GF-D8 (cell line): ENCODE measurements around the gene GTF3C1.

Experiments used
- DNase-seq: peaks from one replicate; lab custom pipeline; 2025; lab: John Stamatoyannopoulos, UW

Gene GTF3C1

GRCh38 chr16:27520982-27521673, 28.6 kb downstream of the GTF3C1 start:
- no peak for DNase-seq

GRCh38 chr16:27518226-27518625, 31.5 kb downstream of the GTF3C1 start:
- no peak for DNase-seq

DNA sequence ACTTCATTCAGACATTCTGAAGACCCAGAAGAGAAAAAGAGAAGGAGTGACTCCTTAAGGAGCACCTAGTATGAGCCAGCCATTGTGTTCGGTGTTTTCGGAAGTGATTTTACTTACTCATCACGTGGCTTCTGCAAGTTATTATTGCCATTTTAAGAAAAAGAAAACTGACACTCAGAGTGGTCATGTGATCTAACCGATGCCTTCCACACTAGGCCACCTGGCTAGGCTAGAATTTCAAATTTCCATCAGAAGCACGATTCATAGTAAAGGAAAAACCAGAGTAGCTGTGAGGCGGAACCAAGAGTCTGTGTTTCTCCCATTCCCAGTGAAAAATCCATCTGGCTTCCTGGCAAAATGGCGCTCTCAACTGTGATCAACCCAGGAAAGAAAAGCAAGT, 32.0 kb downstream of the GTF3C1 start:
- DNase-seq, result no peak

- no peak for DNase-seq
Observed at GRCh38 chr16:27516365-27516764, 33.3 kb downstream of the GTF3C1 start.

GRCh38 chr16:27515874-27516353, 33.8 kb downstream of the GTF3C1 start:
- no peak for DNase-seq

DNA sequence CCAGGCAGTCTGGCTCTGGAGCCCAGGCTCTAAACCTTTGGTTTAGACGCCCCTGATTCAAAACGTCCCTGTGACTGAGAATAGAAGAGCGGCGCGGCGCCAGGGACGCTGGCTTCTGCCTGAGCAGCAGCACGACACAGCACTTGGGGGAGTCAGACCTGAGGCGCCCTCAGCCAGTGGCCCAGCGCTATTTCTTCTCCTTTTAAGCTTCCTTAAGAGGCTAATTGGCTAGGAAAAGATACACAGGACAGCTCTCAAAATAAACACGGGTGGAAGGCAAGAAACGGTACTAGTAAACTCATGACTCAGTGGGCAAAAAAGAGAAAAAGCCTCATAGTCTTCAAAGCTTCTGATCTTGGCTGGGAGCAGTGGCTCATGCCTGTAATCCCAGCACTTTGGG, 34.9 kb downstream of the GTF3C1 start:
- DNase-seq, result no peak

DNA sequence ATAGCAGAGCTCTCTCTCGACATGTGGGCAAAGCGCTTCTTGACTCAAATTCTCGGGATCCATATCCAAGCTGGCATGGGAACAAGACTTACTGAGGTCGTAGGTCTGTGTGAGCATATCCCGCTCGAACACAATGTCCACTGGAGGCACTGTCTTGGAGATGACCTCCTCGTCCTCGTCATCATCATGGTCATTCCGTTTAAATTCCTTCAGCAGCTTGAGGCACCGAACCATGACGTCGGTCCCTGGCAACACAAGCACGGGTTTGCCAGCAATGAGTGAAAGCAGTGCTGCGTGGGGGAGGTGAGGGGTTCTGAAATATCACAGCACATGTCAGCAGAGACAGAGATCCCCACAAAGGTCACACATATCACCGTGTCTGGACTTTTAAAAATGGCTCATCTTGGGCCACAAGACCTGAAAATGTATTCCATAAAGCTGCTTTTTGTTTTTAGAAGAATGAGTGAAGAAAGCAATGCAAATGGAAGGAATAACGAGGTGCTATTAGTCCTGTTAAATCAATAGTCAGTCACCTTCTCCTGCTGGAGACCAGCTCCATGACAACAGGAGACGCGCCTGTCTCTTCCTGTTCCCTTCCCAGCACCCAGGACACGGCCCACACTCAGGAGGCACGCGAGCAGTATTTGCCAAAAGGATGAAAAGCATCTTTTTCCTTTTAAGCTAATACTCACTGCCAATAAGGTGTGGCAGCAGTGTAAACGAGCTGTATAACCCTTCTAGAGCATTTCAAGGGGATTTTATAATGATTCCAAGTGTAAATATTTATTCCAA, 37.9 kb downstream of the GTF3C1 start:
- no peak for DNase-seq

DNA sequence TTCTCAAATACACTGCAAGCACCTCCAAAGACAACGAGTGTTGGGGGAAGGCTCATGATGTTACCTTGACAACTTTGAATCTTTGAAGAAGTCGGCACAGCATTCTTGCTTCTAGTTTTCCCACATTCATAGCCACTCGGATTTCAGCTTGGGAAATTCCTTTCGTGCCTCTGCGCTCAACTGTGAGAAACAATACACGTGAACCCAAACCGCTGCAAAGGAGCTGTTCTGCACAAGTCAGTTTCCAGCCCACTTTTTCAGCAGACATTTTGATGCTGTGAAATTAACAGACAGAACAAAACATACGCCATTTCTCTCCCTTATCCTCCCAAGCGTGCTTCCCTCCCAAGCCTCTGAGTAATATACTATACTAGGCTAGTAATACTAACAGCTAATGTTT, 41.2 kb downstream of the GTF3C1 start:
- DNase-seq, result no peak

DNA sequence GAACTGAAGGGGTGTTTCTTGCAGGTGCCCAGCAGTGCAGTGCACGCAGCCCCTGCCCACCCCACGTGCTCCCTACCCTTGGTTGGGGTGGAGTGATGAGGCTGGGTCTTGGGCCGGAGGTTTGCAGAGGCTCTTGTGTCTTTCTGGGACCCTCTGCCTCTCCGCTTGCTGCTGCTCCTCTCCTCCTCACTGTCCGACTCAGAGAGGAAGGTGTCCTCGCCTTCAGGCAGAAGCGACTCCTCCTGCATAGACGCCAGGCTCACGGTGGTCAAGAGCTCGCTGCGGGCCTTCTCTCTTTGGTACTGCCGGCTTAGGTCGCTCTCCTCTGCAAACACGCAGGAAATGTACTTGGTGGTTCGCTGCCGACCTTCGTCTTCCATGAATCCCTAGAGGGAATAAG, 42.9 kb downstream of the GTF3C1 start:
- no peak for DNase-seq

GRCh38 chr16:27505297-27506236, 44.1 kb downstream of the GTF3C1 start:
- DNase-seq, result no peak

- no peak for DNase-seq
Observed at GRCh38 chr16:27503662-27504061, 46.1 kb downstream of the GTF3C1 start.

DNA sequence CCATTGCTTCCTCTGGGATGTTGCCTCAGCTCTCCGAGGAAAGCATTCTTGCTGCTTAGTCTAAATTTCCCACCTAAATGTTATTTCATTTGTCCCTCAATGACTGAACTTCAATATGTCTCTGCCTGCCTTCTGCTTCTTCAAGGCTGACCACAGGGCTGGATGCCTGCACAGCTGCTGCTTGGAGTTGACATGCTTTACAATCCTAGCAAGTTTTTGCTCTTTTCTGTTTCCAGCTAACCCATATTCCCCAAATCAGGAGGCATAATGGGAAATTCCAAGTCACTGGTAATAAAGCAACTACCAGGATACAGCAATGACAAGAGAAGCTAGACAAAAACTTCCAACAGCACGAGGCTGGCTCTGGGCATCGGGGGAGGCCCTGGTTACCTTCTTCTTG, 48.9 kb downstream of the GTF3C1 start:
- no peak for DNase-seq

DNA sequence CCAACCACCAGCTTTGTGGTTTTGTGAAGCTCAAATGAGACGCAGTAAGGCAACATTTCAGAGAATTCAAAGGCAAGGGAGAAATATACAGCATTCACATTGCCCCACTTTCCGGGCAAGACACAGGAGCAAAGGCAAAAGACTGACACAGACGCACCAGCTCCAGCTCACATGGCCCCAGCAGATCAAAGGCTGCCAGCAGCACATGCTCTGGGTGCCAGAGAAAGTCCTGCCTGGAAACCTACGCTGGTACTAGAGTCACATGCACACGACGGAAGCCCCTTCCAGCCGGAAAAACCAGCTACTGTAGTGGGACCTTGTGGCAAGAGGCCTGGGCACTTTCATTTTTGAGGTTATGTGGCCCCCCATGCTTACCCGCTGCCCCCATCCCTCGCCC, 50.1 kb downstream of the GTF3C1 start:
- DNase-seq, result no peak

DNA sequence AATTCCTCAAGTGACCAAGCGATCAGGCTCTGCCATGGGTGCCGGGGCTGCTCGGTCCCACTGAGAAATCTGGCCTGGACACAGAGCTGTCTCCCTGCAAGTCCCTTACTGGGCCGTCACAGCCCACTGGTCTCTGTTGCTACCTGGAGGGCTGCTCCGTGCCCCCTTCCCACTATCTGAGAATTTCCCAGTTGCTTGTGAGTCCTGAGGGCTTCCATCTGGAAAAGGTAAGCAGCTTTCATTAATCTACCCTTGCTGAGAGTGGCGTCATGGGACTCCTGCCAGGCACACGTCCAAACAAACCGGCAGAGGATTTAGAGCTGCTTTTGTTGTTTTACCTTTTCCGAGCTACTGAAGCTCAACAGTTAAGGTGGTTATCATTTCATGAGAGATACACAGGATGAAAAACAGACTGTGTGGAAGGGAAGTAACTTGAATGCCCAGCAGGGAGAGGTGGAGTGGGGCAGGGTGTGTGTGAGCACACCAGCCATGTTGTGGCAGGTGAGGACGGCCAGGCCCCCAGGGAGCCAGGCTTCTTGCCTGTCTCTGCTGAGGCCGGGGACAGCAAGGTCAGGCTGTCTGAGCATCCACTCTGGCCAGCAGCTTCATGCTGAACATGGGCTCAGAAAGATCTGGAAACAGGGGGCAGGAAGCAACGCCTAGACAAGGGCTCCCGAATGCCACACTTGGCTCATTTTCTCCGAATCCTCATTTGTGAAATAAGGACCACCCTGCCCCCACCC, 50.6 kb downstream of the GTF3C1 start:
- DNase-seq, result no peak

GRCh38 chr16:27498031-27498825, 51.5 kb downstream of the GTF3C1 start:
- DNase-seq, result no peak

DNA sequence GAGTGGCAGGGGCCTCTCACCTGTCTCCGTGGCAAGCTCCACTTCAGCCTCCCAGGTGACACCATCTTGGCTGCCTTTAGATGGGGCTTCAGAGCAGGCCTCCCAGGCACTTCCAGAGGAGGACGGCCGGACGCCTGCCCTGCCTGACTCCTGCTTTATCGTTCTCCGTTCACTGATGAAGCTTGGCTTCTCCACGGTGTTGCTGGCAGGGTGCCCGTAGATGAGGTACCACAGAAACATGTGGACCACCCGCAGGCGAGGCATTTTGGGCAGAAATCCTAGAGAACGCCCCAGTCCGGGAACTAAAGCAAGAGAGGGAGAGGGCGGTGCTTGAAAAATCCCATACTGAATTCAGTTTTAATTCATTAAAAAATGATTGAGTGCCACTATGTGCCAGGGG, 54.5 kb downstream of the GTF3C1 start:
- no peak for DNase-seq

DNA sequence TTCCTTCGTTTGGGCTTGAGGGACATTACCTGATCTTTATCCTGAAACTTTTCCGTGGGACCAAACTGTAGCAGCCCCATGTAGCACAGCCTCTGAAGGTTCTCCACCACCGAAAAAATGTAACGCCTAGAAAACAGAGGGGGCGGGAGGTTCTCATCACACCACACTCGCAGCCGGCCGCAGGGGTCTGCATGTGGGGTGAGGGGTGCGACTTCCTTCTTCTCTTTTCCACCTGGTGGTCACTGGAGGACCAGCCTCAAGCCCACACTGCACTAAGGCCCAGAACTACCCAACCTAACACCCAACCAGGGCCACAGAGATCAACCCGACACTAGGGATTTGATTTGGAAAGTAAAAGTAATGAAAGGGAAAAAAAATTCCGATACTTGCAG, 57.1 kb downstream of the GTF3C1 start:
- DNase-seq, result no peak

DNA sequence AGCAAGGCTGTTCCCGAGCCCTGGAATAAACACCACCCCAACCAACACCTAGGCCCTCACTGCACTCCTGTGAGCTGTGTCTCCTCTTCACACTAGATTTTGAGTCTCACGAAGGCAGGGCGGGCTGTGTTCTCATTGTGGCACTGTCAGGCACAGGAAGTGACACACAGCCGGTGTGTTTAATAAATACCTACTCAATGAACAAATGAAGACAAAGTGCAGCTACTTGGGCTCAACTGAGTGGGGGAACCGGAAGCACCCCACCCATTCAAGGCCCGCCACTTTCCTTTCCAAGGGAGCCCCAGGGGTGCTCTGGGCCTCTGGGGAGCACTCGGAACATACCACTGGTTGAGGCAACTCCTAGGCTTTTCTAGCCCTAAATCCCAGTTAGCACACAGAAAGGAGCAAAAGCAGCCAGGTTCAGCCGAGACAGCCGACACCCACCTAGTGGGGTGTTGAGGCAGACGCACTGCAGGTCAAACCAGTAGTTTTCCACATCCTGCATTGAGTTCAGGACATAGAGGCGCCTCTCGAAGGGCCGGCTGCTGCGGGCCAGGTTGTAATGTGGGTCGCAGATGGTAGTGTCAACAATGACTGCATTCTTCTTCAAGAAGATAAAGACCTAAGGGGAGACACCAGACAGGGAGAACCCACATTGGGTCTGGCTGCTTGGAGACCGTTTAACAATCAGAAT, 57.7 kb downstream of the GTF3C1 start:
- no peak for DNase-seq

DNA sequence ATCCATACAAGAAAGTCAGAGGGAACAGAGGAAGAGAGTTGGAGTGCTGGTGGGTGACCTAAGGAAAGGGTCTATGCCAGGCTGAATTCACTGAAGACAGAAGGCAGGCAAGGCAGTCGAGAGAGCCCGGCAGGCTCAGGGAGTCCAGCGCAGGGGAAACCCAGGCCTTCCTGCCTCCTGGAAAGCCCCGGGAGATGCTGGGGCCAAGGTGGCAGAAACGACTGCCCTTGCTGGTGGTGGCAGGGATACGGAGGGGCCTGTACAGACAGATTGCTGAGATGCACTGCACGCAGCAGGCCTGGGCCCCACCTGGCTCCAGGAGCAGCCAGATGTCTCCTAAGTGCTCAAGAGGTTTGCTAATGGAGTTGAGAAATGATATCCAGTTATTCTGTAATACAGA, 59.8 kb downstream of the GTF3C1 start:
- DNase-seq, result no peak

- no peak for DNase-seq
Observed at GRCh38 chr16:27489421-27489820, 60.3 kb downstream of the GTF3C1 start.
